ACHN (cell line): ENCODE results near the gene TBCCD1.
"Not testable (repeated sequence)": the region's sequence is repeated elsewhere in the genome, so short reads cannot be mapped to it uniquely, and the experiment has no call there.

Experiments used
- DNase-seq: peaks from one replicate; pipeline ENCODE4 v3.0.0-alpha.2; 2015
- in situ Hi-C: cut with HindIII; loops from 2 replicates; pipeline ENCODE4 v1.10.0; 2017; ENCODE audit warnings: low sequenced_read_pairs, low pct_ligation_motif_present, low pct_unique_long_range_greater_than_20kb

The TBCCD1 gene

GRCh38 chr3:186570096-186570940 lies 3.2 kb upstream of the TBCCD1 start, which contains the start of gene DNAJB11:
TSS of gene DNAJB11 (plus strand) at chr3:186570720. CDS start at chr3:186570898, 178 bp downstream.
- in situ Hi-C loops = no loop called here
- DNase-seq = peak; percentile 99

GRCh38 chr3:186569779-186570095 lies 2.6 kb upstream of the TBCCD1 start:
- in situ Hi-C loops = no loop called here
- no peak for DNase-seq

DNA sequence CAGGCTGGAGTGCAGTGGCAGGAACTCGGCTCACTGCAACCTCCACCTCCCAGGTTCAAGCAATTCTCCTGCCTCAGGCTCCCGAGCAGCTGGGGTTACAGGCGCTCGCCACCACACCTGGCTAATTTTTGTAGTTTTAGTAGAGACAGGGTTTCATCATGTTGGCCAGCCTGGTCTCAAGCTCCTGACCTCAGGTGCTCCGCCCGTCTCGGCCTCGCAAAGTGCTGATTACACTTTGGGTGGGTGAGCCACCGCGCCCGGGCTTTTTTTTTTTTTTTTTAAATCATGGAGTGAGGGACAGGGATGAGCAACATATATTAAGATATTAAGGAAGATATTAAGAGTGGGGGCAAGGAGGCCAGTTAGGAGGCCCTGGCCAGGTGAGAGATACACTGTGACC lies 2.2 kb upstream of the TBCCD1 start:
- in situ Hi-C loops, DNase-seq: not testable (repeated sequence)

GRCh38 chr3:186566772-186567071 lies 417 bp downstream of the TBCCD1 start:
- no peak for DNase-seq
- in situ Hi-C loops = no loop called here

DNA sequence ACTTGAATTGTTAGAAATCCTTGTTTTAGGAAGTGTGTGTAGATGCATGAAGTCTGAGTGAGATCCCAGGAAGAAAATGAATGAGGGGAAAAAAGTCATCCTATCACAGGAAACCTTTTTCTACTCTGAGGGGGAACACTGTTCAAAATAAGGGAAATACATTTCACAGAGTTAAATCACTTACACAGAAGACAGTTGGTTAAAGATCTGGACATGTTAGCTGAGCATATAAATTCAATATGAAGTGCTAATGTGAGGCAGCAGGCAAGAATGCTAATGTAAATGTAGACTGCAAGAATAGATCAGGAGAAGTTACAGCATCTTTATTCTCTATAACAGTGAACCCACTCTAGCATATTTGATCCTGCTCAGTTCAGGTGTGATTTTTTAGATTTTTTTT lies 2.6 kb downstream of the TBCCD1 start:
- DNase-seq = no peak
- in situ Hi-C loops = no loop called here

GRCh38 chr3:186552408-186553031 lies 14.6 kb downstream of the TBCCD1 start:
- in situ Hi-C loops = no loop called here
- no peak for DNase-seq

- in situ Hi-C loops = no loop called here
- DNase-seq = no peak
These were observed 15.8 kb downstream of the TBCCD1 start for GRCh38 chr3:186551387-186551786.

DNA sequence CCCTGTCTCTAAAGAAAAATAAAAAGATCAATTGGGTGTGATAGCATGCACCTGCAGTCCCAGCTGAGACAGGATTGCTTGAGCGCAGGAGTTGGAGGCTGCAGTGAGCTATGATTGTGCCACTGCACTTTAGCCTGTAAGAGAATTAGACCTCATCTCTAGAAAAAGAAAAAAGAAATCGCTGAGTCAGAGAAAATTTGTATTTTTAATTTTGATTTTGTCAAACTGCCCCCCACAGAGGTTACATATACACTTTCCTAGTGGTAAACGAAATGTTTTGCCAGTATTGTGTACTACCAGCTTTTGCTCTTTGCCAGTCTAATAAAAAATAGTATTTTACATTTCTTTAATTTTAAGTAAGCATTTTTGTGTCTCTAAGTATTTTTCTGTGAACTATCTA lies 17.6 kb downstream of the TBCCD1 start:
- no peak for DNase-seq
- in situ Hi-C loops = no loop called here

DNA sequence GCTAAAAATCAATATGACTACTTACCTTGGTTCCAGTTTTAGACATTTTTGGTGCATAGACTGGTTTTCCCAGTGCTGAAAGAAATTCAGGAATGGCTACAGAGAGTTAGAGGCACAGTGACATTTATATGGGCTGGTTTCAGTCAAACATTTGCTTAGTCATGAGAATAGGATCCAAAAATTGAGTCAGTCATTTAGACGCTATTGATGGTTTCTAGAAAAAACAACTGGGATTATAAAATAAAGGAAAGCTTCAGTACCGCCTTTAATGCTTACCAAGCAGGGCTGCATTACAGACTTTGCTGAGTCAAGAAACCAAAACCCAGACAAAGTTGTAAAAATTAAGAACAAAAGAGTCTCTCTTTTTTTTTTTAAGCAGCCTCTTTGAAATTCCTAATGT lies 22.9 kb downstream of the TBCCD1 start, which contains the start of gene CRYGS:
Gene CRYGS (minus strand): TSS at position 100 of the 400 bp plus-strand sequence. CDS start 54 bp downstream, at position 46.
- in situ Hi-C loops = no loop called here
- DNase-seq = no peak

GRCh38 chr3:186540835-186541226 lies 26.3 kb downstream of the TBCCD1 start:
- in situ Hi-C loops = no loop called here
- no peak for DNase-seq

GRCh38 chr3:186540221-186540834 lies 26.8 kb downstream of the TBCCD1 start:
- in situ Hi-C loops = no loop called here
- peak; percentile 74 for DNase-seq

DNA sequence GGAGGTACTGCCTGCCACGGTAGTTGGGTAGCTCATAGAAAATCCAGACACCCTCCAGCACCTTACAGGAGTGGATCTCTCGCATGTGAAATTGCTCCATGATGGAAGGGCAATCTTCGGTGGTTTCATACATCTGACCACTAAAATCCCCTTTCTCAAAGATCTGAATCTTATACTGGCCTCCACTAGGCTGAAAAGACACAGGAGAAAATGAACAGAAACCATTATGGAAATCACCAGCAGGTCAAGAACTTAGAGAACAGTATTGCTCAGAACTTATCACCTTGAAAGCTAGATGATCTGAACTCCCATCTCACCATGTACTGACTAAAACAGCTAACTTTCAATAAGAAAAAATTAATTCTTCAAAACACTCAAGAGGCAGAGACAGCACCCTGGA lies 28.4 kb downstream of the TBCCD1 start:
- in situ Hi-C loops = no loop called here
- no peak for DNase-seq

- in situ Hi-C loops = no loop called here
- DNase-seq = no peak
These were observed 30.0 kb downstream of the TBCCD1 start for GRCh38 chr3:186536883-186537844.

GRCh38 chr3:186534113-186534669 lies 32.9 kb downstream of the TBCCD1 start:
- no peak for DNase-seq
- in situ Hi-C loops = no loop called here

- no peak for DNase-seq
- in situ Hi-C loops = no loop called here
These were observed 34.5 kb downstream of the TBCCD1 start for GRCh38 chr3:186532598-186533072.

GRCh38 chr3:186531694-186532093 lies 35.4 kb downstream of the TBCCD1 start:
- in situ Hi-C loops, DNase-seq: not testable (repeated sequence)

GRCh38 chr3:186530415-186530814 lies 36.7 kb downstream of the TBCCD1 start:
- in situ Hi-C loops = no loop called here
- DNase-seq = no peak
